Ovary (tissue), 3 donors: ENCODE measurements around the gene APOH.

Experiments
- CTCF ChIP-seq, 3 donors: fragments of 450-650 bp in 2 of 3; fragments of 200-600 bp in 1 of 3; IDR thresholded peaks; one replicate each; pipeline versions ENCODE4 v1.5.1 to v1.8.0; 2016 to 2022; ENCODE audit warnings: antibody characterized with exemption in 3 of 3, mild to moderate bottlenecking in 1 of 3
- EP300 ChIP-seq: sonication (generic); formaldehyde crosslinking; IDR thresholded peaks from one replicate; pipeline ENCODE4 v1.6.1; 2017; ENCODE audit warnings: antibody characterized with exemption
- POLR2A ChIP-seq: fragments of 450-650 bp; IDR thresholded peaks from one replicate; pipeline ENCODE4 v1.6.1; 2017; ENCODE audit warnings: antibody characterized with exemption, mild to moderate bottlenecking, moderate library complexity
- donor health status: DM: no; HTN: no; CAD: no.

- no peak for TF ChIP-seq CTCF (IDR thresholded peaks at IDR 0.05)
- no peak for TF ChIP-seq POLR2A
- TF ChIP-seq EP300: no peak
Observed at GRCh38 chr17:66175892-66176291, 53.3 kb downstream of the APOH start.
